ENCODE measurements around the gene LZTS2. TPM values are rescaled to one million over a fixed set of nuclear protein-coding genes. Genes with fewer than 3 reads are reported as not detected.

Gene LZTS2
- total RNA-seq, 1 experiment from 2014 or later: 69.1 TPM

DNA sequence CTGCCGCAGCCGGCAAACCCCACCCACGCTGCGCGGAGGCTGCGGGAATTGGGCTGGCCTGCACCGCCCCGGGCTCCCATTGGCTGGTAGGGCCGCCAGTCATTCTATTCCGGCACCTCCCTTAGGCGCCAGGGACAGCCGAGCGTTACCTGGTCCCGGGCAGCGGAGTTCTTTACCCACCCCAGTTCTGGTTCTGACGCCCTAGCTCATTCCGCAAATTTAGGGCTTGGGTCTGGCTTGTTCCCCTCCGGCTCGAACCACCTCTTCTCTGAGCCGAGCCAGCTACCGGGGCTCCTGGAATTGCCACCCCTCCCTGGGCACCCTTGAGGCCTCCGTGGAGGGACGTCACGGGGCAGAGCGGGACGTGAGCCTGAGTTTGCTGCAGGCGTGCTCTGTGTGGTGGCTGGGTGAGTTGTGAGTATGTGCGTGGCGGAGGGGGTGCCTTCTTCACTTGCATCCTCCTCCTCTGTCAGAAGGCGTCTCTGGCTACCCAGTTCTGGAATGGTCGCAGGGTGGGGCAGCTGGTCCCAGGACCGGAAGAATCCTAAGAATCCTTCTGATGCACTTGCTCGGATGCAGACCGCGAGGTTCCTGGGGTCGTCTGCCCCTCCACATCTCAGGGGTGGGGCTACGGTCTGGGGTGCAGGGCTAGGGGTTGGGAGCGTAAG lies 31.7 kb downstream of the LZTS2 start, which contains the start of the genes PDZD7 and SFXN3:
PDZD7 (minus strand) TSS at position 2 of the 668 bp plus-strand sequence. CDS start 910 bp downstream, outside the sequence.
SFXN3 (plus strand) TSS at position 107 of the 668 bp plus-strand sequence. CDS start 3,461 bp downstream, outside the sequence.
- Histone ChIP-seq H2BK15ac (ENCODE audit: low read depth, low read length) (no peak within 1 kb of the TSS), H2AFZ (ENCODE audit: low read length) (no peak within 1 kb of the TSS), H3K18ac (ENCODE audit: insufficient read length, low read depth, low read length) (no peak within 1 kb of the TSS), H3K79me2 (ENCODE audit: insufficient read depth, low read length) (no peaks in the 10 kb centered on the region), H2BK20ac (ENCODE audit: low read depth, low read length, poor library complexity, severe bottlenecking) (no peak within 1 kb of the TSS), H3K27me3 (ENCODE audit: insufficient read depth, low read length) (peaks cover 4% of the 10 kb centered on the region; the same call in 1 of the 2 replicates), H3K56ac (ENCODE audit: insufficient read length, low read depth, low read length) (no peak within 1 kb of the TSS), H2BK5ac (ENCODE audit: insufficient read length, low read length) (no peak within 1 kb of the TSS), H3K4me1 (ENCODE audit: insufficient read depth, low read length) (peaks cover 4% of the 10 kb centered on the region; the same call in 1 of the 2 replicates), H3K14ac (ENCODE audit: insufficient read depth, low read length) (no peak within 1 kb of the TSS; the same call in none of the 2 replicates), H2BK120ac (ENCODE audit: low read depth, low read length, poor library complexity, severe bottlenecking) (no peak within 1 kb of the TSS), H4K91ac (ENCODE audit: insufficient read length, low read depth, low read length) (no peak within 1 kb of the TSS), H3K4me2 (ENCODE audit: insufficient read depth, insufficient read length, low read length) (peak within 1 kb of the TSS; percentile 74), H3T11ph (ENCODE audit: low read length) (no peak within 1 kb of the TSS), H3K9me3 (ENCODE audit: control insufficient read depth, low read depth, low read length) (no peaks in the 10 kb centered on the region), H3K9ac (ENCODE audit: extremely low read depth, insufficient read length, low read length) (no peak within 1 kb of the TSS), H3K27ac (ENCODE audit: insufficient read length, low read depth, low read length) (no peak within 1 kb of the TSS), H4K20me1 (ENCODE audit: control insufficient read depth, insufficient read depth, insufficient read length) (no peaks in the 10 kb centered on the region), H2BK12ac (ENCODE audit: insufficient read length, low read depth, low read length) (no peak within 1 kb of the TSS), H4K8ac (replicated peaks; ENCODE audit: insufficient read length, low read depth, low read length) (no peak within 1 kb of the TSS), H3K23me2 (ENCODE audit: insufficient read length, low read depth, low read length, poor library complexity, severe bottlenecking) (peaks cover 13% of the 10 kb centered on the region), H4K5ac (ENCODE audit: insufficient read length, low read depth, low read length) (no peak within 1 kb of the TSS), H3K4ac (ENCODE audit: low read depth, low read length) (no peak within 1 kb of the TSS), H3K79me1 (ENCODE audit: insufficient read depth, low read depth, low read length, poor library complexity, severe bottlenecking) (no peaks in the 10 kb centered on the region), H2AK5ac (ENCODE audit: insufficient read length, low read length) (no peak within 1 kb of the TSS), H3K23ac (ENCODE audit: insufficient read length, low read depth, low read length) (no peak within 1 kb of the TSS)
- DNase-seq: peak; percentile 95
- no peak for TF ChIP-seq CTCF (conservative IDR thresholded peaks at IDR 0.05)
- no CpG with 5 or more reads among the region's 38 CpGs for WGBS (ENCODE audit: extremely low coverage, insufficient read length, low lambda C conversion rate)
- Mint-ChIP-seq H3K4me3 (peak within 1 kb of the TSS; percentile 59 to 89), H3K4me1 (peaks cover 34 to 50% of the 10 kb centered on the region in 2 experiments), H3K27ac (0 out of 7 replicates have a peak within 1 kb of the TSS, but pooled peaks of 1 of the 3 experiments have one; percentile 78), H3K9me3 (no peaks in the 10 kb centered on the region; a peak in 1 of 5 replicates), H3K36me3 (ENCODE audit: insufficient read depth in 1 of 3, low read depth in 3 of 3) (no peaks in the 10 kb centered on the region), H3K27me3 (ENCODE audit: low read depth) (peaks cover 74% of the 10 kb centered on the region)
